Measurements from ENCODE around the gene CMYA5. TPM values are rescaled to one million over a fixed set of nuclear protein-coding genes. Genes with fewer than 3 reads are reported as not detected.

CMYA5 gene
- total RNA-seq, 2 experiments from 2014 or later: 0.21 to 0.25 TPM

Other genes starting within 250 kb of the CMYA5 start
- 10 to 100 TPM; 11.1 to 15.1 TPM for gene HOMER1, start 175.7 kb upstream of the CMYA5 start, total RNA-seq
- 10 to 100 TPM; 76.1 to 96.9 TPM for gene TENT2, start 77.4 kb upstream of the CMYA5 start, total RNA-seq